BJ (cell line): Measurements from ENCODE around the gene CORIN. TPM values are rescaled to one million over a fixed set of nuclear protein-coding genes. Genes with fewer than 3 reads are reported as not detected.

Source experiments
- CTCF ChIA-PET: fragments of 350-600 bp; formaldehyde crosslinking; extraction: SDS; loops from one replicate; lab custom pipeline; 2021; ENCODE audit warnings: antibody characterized with exemption, inconsistent platforms; lab: Yijun Ruan, JAX
- POLR2A ChIA-PET: fragments of 300-600 bp; sonication (Branson Sonifier 250); formaldehyde crosslinking; extraction: SDS; loops from one replicate; lab custom pipeline; 2021; ENCODE audit warnings: antibody characterized with exemption; lab: Charles Lee
- DNase-seq: peaks from one replicate; pipeline ENCODE4 v3.0.0-alpha.2; 2011; ENCODE audit warnings: low read depth
- H3K27me3 ChIP-seq: 2 replicates; pipeline ENCODE4 v1.6.0; 2011; ENCODE audit warnings: low read length; ENCODE audit not compliant: control insufficient read depth, insufficient read depth
- H3K36me3 ChIP-seq: 2 replicates; pipeline ENCODE4 v1.5.1; 2011; ENCODE audit warnings: low read length; ENCODE audit not compliant: control insufficient read depth, insufficient read depth
- H3K4me3 ChIP-seq: 2 replicates; pipeline ENCODE4 v1.5.1; 2011; ENCODE audit warnings: low read depth, mild to moderate bottlenecking, control low read depth, low read length
- polyA plus RNA-seq: library from polyadenylated mRNA; depleted of rRNA; stranded (reverse); fragments of >200 nt; gene quantifications from 2 replicates; pipeline ENCODE4 v1.2.3, GENCODE V29; 2011
- TF ChIP-seq, protein P1 (sequence below): IDR thresholded peaks from 2 replicates; pipeline ENCODE4 v1.5.1; 2011; ENCODE audit warnings: low read depth, mild to moderate bottlenecking, control low read depth, inconsistent platforms, low read length, moderate library complexity; ENCODE audit not compliant: insufficient read depth

Gene CORIN
- polyA plus RNA-seq, 1 experiment, result 22.1 TPM

GRCh38 chr4:47703008-47703407, 134.9 kb downstream of the CORIN start:
- Histone ChIP-seq H3K27me3 (no peaks in the 10 kb centered on the region; the same call in 1 of the 2 replicates), H3K4me3 (no peak overlapping the region), H3K36me3 (no peaks in the 10 kb centered on the region)
- ChIA-PET POLR2A (no interaction called here), CTCF (interaction anchor here (1.2 to 3.1 kb wide), 2 partner anchors 134 to 232 kb away, joined by 3 to 15 read pairs; partner anchors contain the start of gene CORIN)
- no peak for DNase-seq
- TF ChIP-seq, protein P1, sequence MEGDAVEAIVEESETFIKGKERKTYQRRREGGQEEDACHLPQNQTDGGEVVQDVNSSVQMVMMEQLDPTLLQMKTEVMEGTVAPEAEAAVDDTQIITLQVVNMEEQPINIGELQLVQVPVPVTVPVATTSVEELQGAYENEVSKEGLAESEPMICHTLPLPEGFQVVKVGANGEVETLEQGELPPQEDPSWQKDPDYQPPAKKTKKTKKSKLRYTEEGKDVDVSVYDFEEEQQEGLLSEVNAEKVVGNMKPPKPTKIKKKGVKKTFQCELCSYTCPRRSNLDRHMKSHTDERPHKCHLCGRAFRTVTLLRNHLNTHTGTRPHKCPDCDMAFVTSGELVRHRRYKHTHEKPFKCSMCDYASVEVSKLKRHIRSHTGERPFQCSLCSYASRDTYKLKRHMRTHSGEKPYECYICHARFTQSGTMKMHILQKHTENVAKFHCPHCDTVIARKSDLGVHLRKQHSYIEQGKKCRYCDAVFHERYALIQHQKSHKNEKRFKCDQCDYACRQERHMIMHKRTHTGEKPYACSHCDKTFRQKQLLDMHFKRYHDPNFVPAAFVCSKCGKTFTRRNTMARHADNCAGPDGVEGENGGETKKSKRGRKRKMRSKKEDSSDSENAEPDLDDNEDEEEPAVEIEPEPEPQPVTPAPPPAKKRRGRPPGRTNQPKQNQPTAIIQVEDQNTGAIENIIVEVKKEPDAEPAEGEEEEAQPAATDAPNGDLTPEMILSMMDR, result no peak

- Histone ChIP-seq H3K36me3 (no peaks in the 10 kb centered on the region), H3K27me3 (no peaks in the 10 kb centered on the region; the same call in 1 of the 2 replicates), H3K4me3 (no peak overlapping the region)
- CTCF ChIA-PET, result interaction anchor here (1.1 to 3.1 kb wide), 2 partner anchors 136 to 232 kb away, joined by 3 to 15 read pairs; partner anchors contain the start of gene CORIN
- no peak for DNase-seq
- TF ChIP-seq, protein P1, result no peak
- POLR2A ChIA-PET, result no interaction called here
Measured at GRCh38 chr4:47701286-47701685, 136.6 kb downstream of the CORIN start.

- Histone ChIP-seq H3K27me3 (no peaks in the 10 kb centered on the region; the same call in 1 of the 2 replicates), H3K36me3 (no peaks in the 10 kb centered on the region), H3K4me3 (no peak overlapping the region)
- CTCF ChIA-PET, result interaction anchor here (1.1 kb wide), 1 partner anchor 10 kb away, joined by 3 read pairs; no protein-coding TSS in a partner anchor
- POLR2A ChIA-PET, result no interaction called here
- TF ChIP-seq, protein P1, result no peak
- DNase-seq, result no peak
Measured at GRCh38 chr4:47698837-47699236, 139.0 kb downstream of the CORIN start.

GRCh38 chr4:47696823-47697222, 141.0 kb downstream of the CORIN start:
- CTCF ChIA-PET, result interaction anchor here (1.3 to 2.5 kb wide), 4 partner anchors 8 to 140 kb away, joined by 3 to 7 read pairs (median 5); no protein-coding TSS in a partner anchor
- Histone ChIP-seq H3K4me3 (no peak overlapping the region), H3K36me3 (no peaks in the 10 kb centered on the region), H3K27me3 (no peaks in the 10 kb centered on the region; the same call in 1 of the 2 replicates)
- TF ChIP-seq, protein P1, result no peak
- POLR2A ChIA-PET, result no interaction called here
- no peak for DNase-seq

- no peak for DNase-seq
- Histone ChIP-seq H3K27me3 (no peaks in the 10 kb centered on the region; the same call in 1 of the 2 replicates), H3K4me3 (no peak overlapping the region), H3K36me3 (no peaks in the 10 kb centered on the region)
- CTCF ChIA-PET, result interaction anchor here (1.9 to 2.1 kb wide), 2 partner anchors 142 to 239 kb away, joined by 4 to 6 read pairs; no protein-coding TSS in a partner anchor
- TF ChIP-seq, protein P1, result no peak
- POLR2A ChIA-PET, result no interaction called here
Measured at GRCh38 chr4:47695260-47695659, 142.6 kb downstream of the CORIN start.
